ENCODE data around the gene POU2F3. TPM values are rescaled to one million over a fixed set of nuclear protein-coding genes. Genes with fewer than 3 reads are reported as not detected.

Gene POU2F3
- total and polyA plus RNA-seq, 2 of the 13 experiments (the other 11 are each of a cell fraction or from before 2014, with no cell fraction given), result not detected

DNA sequence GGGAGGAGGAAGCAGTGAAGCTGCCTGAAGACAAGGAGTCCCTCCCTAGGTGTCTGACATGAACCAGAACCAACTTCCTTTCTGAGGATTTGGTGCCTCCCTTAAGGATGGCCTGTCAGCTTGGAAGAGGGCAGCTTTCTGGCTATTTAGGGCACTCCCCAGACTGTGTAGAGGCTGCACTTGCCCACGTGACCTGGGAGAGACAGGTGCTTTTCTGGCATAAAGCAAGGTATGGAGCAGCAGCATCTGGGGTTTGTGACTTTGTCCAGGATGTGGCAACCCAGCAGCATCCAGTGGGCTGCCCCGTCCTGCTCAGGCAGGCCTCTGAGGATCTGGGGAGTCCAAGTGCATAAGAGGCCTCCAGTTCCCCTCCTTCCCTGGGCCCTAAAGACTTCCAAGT is 43.2 kb downstream of the POU2F3 start:
- no peak overlapping the region for H3K4me2 ChIP-seq (ENCODE audit: low read depth, low read length)
- TF ChIP-seq, protein P1, sequence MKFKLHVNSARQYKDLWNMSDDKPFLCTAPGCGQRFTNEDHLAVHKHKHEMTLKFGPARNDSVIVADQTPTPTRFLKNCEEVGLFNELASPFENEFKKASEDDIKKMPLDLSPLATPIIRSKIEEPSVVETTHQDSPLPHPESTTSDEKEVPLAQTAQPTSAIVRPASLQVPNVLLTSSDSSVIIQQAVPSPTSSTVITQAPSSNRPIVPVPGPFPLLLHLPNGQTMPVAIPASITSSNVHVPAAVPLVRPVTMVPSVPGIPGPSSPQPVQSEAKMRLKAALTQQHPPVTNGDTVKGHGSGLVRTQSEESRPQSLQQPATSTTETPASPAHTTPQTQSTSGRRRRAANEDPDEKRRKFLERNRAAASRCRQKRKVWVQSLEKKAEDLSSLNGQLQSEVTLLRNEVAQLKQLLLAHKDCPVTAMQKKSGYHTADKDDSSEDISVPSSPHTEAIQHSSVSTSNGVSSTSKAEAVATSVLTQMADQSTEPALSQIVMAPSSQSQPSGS (CRISPR knock-in tag; IDR thresholded peaks at IDR 0.05), result no peak
- TF ChIP-seq ZNF354B (CRISPR knock-in tag; IDR thresholded peaks at IDR 0.05) (no peak), ATF7-NPFF (CRISPR knock-in tag; IDR thresholded peaks at IDR 0.05; ENCODE audit: low read depth) (no peak), ZEB1 (IDR thresholded peaks at IDR 0.05; ENCODE audit: insufficient replicate concordance, low read depth) (no peak), ZNF792 (CRISPR knock-in tag; IDR thresholded peaks at IDR 0.05) (no peak), ZNF720 (CRISPR knock-in tag; IDR thresholded peaks at IDR 0.05) (no peak), ZNF883 (CRISPR knock-in tag; IDR thresholded peaks at IDR 0.05; ENCODE audit: not compliant biosample characterization) (no peak), SP5 (CRISPR knock-in tag; IDR thresholded peaks at IDR 0.05; ENCODE audit: borderline replicate concordance, low read depth) (no peak), PTBP1 (IDR thresholded peaks at IDR 0.05; ENCODE audit: low read depth, low read length, poor library complexity, severe bottlenecking) (no peak), ZNF773 (CRISPR knock-in tag; IDR thresholded peaks at IDR 0.05; ENCODE audit: borderline replicate concordance) (no peak), SCMH1 (CRISPR knock-in tag; IDR thresholded peaks at IDR 0.05; ENCODE audit: borderline replicate concordance) (no peak)
- TF ChIP-seq, protein P2, sequence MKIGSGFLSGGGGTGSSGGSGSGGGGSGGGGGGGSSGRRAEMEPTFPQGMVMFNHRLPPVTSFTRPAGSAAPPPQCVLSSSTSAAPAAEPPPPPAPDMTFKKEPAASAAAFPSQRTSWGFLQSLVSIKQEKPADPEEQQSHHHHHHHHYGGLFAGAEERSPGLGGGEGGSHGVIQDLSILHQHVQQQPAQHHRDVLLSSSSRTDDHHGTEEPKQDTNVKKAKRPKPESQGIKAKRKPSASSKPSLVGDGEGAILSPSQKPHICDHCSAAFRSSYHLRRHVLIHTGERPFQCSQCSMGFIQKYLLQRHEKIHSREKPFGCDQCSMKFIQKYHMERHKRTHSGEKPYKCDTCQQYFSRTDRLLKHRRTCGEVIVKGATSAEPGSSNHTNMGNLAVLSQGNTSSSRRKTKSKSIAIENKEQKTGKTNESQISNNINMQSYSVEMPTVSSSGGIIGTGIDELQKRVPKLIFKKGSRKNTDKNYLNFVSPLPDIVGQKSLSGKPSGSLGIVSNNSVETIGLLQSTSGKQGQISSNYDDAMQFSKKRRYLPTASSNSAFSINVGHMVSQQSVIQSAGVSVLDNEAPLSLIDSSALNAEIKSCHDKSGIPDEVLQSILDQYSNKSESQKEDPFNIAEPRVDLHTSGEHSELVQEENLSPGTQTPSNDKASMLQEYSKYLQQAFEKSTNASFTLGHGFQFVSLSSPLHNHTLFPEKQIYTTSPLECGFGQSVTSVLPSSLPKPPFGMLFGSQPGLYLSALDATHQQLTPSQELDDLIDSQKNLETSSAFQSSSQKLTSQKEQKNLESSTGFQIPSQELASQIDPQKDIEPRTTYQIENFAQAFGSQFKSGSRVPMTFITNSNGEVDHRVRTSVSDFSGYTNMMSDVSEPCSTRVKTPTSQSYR (CRISPR knock-in tag; IDR thresholded peaks at IDR 0.05; ENCODE audit: borderline replicate concordance), result no peak
- TF ChIP-seq, protein P3, sequence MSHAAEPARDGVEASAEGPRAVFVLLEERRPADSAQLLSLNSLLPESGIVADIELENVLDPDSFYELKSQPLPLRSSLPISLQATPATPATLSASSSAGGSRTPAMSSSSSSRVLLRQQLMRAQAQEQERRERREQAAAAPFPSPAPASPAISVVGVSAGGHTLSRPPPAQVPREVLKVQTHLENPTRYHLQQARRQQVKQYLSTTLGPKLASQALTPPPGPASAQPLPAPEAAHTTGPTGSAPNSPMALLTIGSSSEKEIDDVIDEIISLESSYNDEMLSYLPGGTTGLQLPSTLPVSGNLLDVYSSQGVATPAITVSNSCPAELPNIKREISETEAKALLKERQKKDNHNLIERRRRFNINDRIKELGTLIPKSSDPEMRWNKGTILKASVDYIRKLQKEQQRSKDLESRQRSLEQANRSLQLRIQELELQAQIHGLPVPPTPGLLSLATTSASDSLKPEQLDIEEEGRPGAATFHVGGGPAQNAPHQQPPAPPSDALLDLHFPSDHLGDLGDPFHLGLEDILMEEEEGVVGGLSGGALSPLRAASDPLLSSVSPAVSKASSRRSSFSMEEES (CRISPR knock-in tag; IDR thresholded peaks at IDR 0.05), result no peak
- peaks cover 24% of the 10 kb centered on the region for H3K4me1 ChIP-seq (ENCODE audit: insufficient read depth, low read length)
- no peaks in the 10 kb centered on the region for H3K9me3 ChIP-seq (ENCODE audit: low read length)
- no peaks in the 10 kb centered on the region for H3K79me2 ChIP-seq (ENCODE audit: insufficient read depth, low read length)
- POLR2A ChIA-PET, result no interaction called here
- no peak overlapping the region for H3K27ac ChIP-seq (ENCODE audit: extremely low read length, insufficient read depth, low read length)
- H3K4me3 ChIP-seq (replicated peaks in 1 of 3; ENCODE audit: insufficient read depth in 1 of 3, low read depth in 2 of 3, low read length in 3 of 3), result no peak overlapping the region
- FAIRE-seq (no peak), DNase-seq (ENCODE audit: low spot score) (no peak), ATAC-seq (no peak)
- H3K36me3 ChIP-seq (replicated peaks in 1 of 2; ENCODE audit: control insufficient read depth in 1 of 2, insufficient read depth in 2 of 2, low read length in 2 of 2), result no peaks in the 10 kb centered on the region
- WGBS (ENCODE audit: low lambda C conversion rate), result no CpG with 5 or more reads among the region's 2 CpGs
- intact Hi-C loops (cut with micrococcal nuclease; ENCODE audit: unreplicated experiment), result no loop called here
- no peaks in the 10 kb centered on the region for H4K20me1 ChIP-seq (ENCODE audit: insufficient read depth, low read length)
- CTCF ChIA-PET (ENCODE audit: low intra/inter-chr PET ratio, low total read pairs), result no interaction called here
- peaks cover 5 to 26% of the 10 kb centered on the region in 2 experiments; a peak in 3 of 5 replicates for H3K27me3 ChIP-seq (ENCODE audit: control insufficient read depth in 1 of 2, insufficient read depth in 2 of 2, low read length in 2 of 2)
- no peak overlapping the region for H2AFZ ChIP-seq (ENCODE audit: low read length)
- H3K9ac ChIP-seq (ENCODE audit: insufficient read depth, low read depth, low read length), result no peak overlapping the region
- in situ Hi-C loops (cut with HindIII; ENCODE audit: extremely low pct_ligation_motif_present, low pct_unique_long_range_greater_than_20kb), result no loop called here
- BruUV-seq (replicated peaks), result no TSS peak
